DND-41 (cell line): Measurements from ENCODE around the gene CDH1.

ENCODE experiments used
- EZH2 ChIP-seq: IDR thresholded peaks from 3 replicates; pipeline ENCODE4 v1.6.1; 2012; ENCODE audit warnings: borderline replicate concordance, low read depth, mild to moderate bottlenecking, moderate library complexity, low read length, inconsistent platforms; ENCODE audit not compliant: severe bottlenecking
- TF ChIP-seq, protein P1 (sequence below): IDR thresholded peaks from 2 replicates; pipeline ENCODE4 v1.5.1; 2012; ENCODE audit warnings: borderline replicate concordance, low read length, moderate library complexity, mild to moderate bottlenecking; ENCODE audit not compliant: poor library complexity, severe bottlenecking; ENCODE audit errors: extremely low read depth

DNA sequence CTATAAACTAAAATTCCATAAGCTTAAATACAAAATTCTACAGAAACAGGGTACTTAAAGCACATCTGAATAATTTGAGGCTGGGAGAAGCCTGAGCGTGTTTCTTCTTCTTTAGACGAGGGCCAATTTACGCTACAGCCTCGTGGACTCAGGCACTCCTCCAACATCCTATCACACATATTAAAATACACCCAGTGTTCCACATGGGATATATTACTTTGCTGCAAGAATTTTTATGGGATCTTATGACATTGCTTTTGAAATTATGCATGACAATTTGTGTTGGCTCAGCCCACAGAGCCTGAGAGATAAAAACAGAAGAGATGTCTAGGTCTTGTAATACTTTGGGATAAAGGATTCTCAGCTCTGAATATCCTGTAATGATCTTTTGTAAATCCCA, 102.7 kb downstream of the CDH1 start:
- TF ChIP-seq, protein P1, sequence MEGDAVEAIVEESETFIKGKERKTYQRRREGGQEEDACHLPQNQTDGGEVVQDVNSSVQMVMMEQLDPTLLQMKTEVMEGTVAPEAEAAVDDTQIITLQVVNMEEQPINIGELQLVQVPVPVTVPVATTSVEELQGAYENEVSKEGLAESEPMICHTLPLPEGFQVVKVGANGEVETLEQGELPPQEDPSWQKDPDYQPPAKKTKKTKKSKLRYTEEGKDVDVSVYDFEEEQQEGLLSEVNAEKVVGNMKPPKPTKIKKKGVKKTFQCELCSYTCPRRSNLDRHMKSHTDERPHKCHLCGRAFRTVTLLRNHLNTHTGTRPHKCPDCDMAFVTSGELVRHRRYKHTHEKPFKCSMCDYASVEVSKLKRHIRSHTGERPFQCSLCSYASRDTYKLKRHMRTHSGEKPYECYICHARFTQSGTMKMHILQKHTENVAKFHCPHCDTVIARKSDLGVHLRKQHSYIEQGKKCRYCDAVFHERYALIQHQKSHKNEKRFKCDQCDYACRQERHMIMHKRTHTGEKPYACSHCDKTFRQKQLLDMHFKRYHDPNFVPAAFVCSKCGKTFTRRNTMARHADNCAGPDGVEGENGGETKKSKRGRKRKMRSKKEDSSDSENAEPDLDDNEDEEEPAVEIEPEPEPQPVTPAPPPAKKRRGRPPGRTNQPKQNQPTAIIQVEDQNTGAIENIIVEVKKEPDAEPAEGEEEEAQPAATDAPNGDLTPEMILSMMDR, result no peak
- TF ChIP-seq EZH2, result no peak
